Keratinocyte (primary cell): Measurements from ENCODE around the gene TUSC2. TPM values are rescaled to one million over a fixed set of nuclear protein-coding genes. Genes with fewer than 3 reads are reported as not detected.

Source experiments
- DNase-seq: peaks from one replicate; pipeline ENCODE4 v3.0.0-alpha.2; 2011; ENCODE audit warnings: low read depth, missing footprints, low spot score
- FAIRE-seq: peaks from 2 replicates; lab custom pipeline; 2011; peaks lifted over from hg19 to GRCh38; lab: Jason Lieb, UNC
- H2AFZ ChIP-seq: 2 replicates; pipeline ENCODE4 v1.6.0; 2012; ENCODE audit warnings: low read length, control low read depth, inconsistent platforms; ENCODE audit not compliant: control insufficient read depth
- H3K27ac ChIP-seq: 2 replicates; pipeline ENCODE4 v1.5.1; 2011; ENCODE audit warnings: low read length; ENCODE audit not compliant: control insufficient read depth, insufficient read depth
- H3K27me3 ChIP-seq: 3 replicates; pipeline ENCODE4 v1.6.0; 2011; ENCODE audit warnings: low read length; ENCODE audit not compliant: control insufficient read depth, insufficient read depth; ENCODE audit errors: extremely low read depth
- H3K36me3 ChIP-seq, 2 experiments: 2 replicates in 1 of 2; 3 replicates in 1 of 2; pipeline ENCODE4 v1.5.1; 2011; ENCODE audit warnings: low read length in 2 of 2, mild to moderate bottlenecking in 1 of 2; ENCODE audit not compliant: control insufficient read depth in 2 of 2, insufficient read depth in 2 of 2; ENCODE audit errors: extremely low read depth in 1 of 2
- H3K4me1 ChIP-seq: 3 replicates; pipeline ENCODE4 v1.5.1; 2011; ENCODE audit warnings: low read length; ENCODE audit not compliant: control insufficient read depth, insufficient read depth; ENCODE audit errors: extremely low read depth
- H3K4me2 ChIP-seq: 3 replicates; pipeline ENCODE4 v1.6.0; 2011; ENCODE audit warnings: low read depth, low read length; ENCODE audit not compliant: control insufficient read depth, insufficient read depth; ENCODE audit errors: extremely low read depth
- H3K4me3 ChIP-seq, 3 experiments: fragments of 200-600 bp in 1 of 3; sonication (generic) in 1 of 3; 2 replicates in 2 of 3; 3 replicates in 1 of 3; pipeline ENCODE4 v1.5.1; 2011 to 2016; ENCODE audit warnings: low read length in 3 of 3, mild to moderate bottlenecking in 3 of 3, control low read depth in 2 of 3, inconsistent platforms in 1 of 3, low read depth in 1 of 3, mixed read lengths in 1 of 3, mixed run types in 1 of 3, moderate library complexity in 1 of 3; ENCODE audit not compliant: control insufficient read depth in 2 of 3, insufficient read depth in 2 of 3; ENCODE audit errors: extremely low read depth in 1 of 3
- H3K79me2 ChIP-seq: 2 replicates; pipeline ENCODE4 v1.6.0; 2012; ENCODE audit warnings: low read length; ENCODE audit not compliant: control insufficient read depth, insufficient read depth
- H3K9ac ChIP-seq: 3 replicates; pipeline ENCODE4 v1.6.0; 2011; ENCODE audit warnings: low read length; ENCODE audit not compliant: control insufficient read depth, insufficient read depth; ENCODE audit errors: extremely low read depth
- H3K9me1 ChIP-seq: 3 replicates; pipeline ENCODE4 v1.6.0; 2011; ENCODE audit warnings: low read length; ENCODE audit not compliant: control insufficient read depth, insufficient read depth; ENCODE audit errors: extremely low read depth
- H3K9me3 ChIP-seq: 2 replicates; pipeline ENCODE4 v1.5.1; 2012; ENCODE audit warnings: low read depth, low read length; ENCODE audit not compliant: control insufficient read depth
- H4K20me1 ChIP-seq: 3 replicates; pipeline ENCODE4 v1.6.0; 2011; ENCODE audit warnings: low read length; ENCODE audit not compliant: control insufficient read depth, insufficient read depth; ENCODE audit errors: extremely low read depth
- EZH2 ChIP-seq: IDR thresholded peaks from one replicate; pipeline ENCODE4 v1.6.1; 2012; ENCODE audit warnings: inconsistent platforms, mild to moderate bottlenecking, low read length, moderate library complexity
- dilution Hi-C: fragments of 300-500 bp; cut with MboI; formaldehyde crosslinking; loops from one replicate; pipeline ENCODE4 v1.7.0; 2020; ENCODE audit warnings: low sequenced_read_pairs; ENCODE audit not compliant: extremely low pct_ligation_motif_present
- polyA plus RNA-seq, 5 experiments: library from polyadenylated mRNA; depleted of rRNA in 3 of 5; stranded (reverse) in 3 of 5; stranded (forward) in 1 of 5; unstranded in 1 of 5; fragments of >200 nt; gene quantifications; 1 replicate in 1 of 5; 2 replicates in 3 of 5; 3 replicates in 1 of 5; pipeline versions ENCODE4 v1.2.1 to v1.2.3, GENCODE V29; 2011 to 2012; ENCODE audit warnings: missing spikeins in 2 of 5, low read depth in 1 of 5, low replicate concordance in 1 of 5
- TF ChIP-seq, protein P1 (sequence below), 3 experiments: IDR thresholded peaks in 1 of 3; conservative IDR thresholded peaks in 1 of 3; optimal IDR thresholded peaks in 1 of 3; 2 replicates in 2 of 3; 3 replicates in 1 of 3; pipeline versions ENCODE3 to v1.5.1; 2011; ENCODE audit warnings: low read length in 3 of 3, mild to moderate bottlenecking in 3 of 3, moderate library complexity in 2 of 3, control low read depth in 1 of 3, inconsistent platforms in 1 of 3; ENCODE audit not compliant: insufficient read depth in 2 of 3; ENCODE audit errors: extremely low read depth in 1 of 3

The TUSC2 gene
- polyA plus RNA-seq, 1 donor (not counting 4 experiments of a cell fraction or from before 2014, with no cell fraction given): 30.5 TPM

DNA sequence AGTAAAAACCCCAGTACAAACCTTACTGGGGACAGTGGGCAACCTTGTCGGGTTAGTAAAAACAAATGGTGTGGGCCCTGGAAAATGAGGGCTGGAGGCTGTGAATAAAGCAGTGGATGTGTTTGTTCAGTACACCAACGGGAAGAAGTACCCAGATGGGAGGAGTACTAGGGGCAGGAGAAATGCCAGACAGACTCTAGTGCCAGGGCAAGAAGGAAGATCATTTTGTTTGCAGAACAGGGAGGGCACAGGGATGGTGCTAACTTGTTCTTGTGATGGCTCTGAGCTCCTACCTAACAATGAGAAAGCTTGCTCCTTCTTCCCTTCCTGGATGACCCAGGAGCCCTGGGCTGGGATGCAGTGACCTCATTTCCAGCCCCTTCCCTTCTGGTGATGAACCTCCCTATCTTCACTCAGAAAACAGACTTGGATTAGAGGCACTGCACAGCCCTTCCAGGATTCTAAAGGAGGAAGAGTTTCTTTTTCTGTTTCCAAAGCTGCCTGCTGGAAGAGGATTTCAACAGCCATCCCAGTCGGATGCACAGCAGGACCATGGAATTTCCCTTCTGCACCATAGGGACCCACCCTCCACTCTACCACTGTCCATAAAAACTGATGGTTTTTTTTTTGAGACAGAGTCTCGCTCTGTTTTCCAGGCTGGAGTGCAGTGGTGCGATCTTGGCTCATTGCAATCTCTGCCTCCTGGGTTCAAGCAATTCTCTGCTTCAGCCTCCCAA is 6.5 kb upstream of the TUSC2 start:
- no peaks in the 10 kb centered on the region for H3K9me1 ChIP-seq
- no peaks in the 10 kb centered on the region for H3K9me3 ChIP-seq
- peaks cover 67% of the 10 kb centered on the region for H3K79me2 ChIP-seq
- FAIRE-seq: no peak
- TF ChIP-seq EZH2: no peak
- H2AFZ ChIP-seq: no peak overlapping the region
- H4K20me1 ChIP-seq: peaks cover 7% of the 10 kb centered on the region
- H3K36me3 ChIP-seq: peaks cover 28 to 31% of the 10 kb centered on the region in 2 experiments
- peaks cover 38% of the 10 kb centered on the region for H3K4me1 ChIP-seq
- no peak overlapping the region for H3K27ac ChIP-seq
- no peak for DNase-seq
- H3K4me3 ChIP-seq: peak overlapping the region in 1 of 3 experiments; percentile 21
- dilution Hi-C loops: no loop called here
- no peak overlapping the region for H3K9ac ChIP-seq
- H3K4me2 ChIP-seq: peak overlapping the region; percentile 1
- H3K27me3 ChIP-seq: no peaks in the 10 kb centered on the region

DNA sequence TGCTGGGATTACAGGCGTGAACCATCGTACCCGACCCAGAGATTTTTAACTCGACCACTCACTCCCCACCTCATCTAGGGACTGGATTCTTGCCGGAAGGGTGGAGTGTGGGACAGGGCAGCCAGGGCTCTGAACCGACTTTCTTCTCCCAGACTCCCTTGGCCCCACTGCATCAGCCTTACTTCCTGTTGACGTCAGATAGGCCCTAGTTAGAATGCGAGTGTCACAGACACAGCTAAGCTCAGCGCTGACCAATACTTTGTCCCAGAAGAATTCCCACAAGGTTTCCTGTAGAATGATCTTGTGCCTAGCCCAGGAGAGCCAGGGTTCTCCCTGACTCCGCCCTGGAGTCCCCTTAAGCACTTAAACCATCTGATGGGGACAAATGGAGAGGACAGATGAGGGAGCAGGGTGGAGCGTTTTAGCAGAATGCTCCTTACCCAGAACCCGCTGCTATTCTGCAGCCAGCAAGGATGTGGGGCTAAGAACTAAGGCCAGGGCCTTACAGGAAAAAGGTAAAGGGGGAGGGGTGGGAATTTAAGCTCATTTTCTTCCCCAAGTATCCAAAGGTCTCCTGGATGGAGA is 5.8 kb upstream of the TUSC2 start:
- peaks cover 66% of the 10 kb centered on the region for H3K79me2 ChIP-seq
- no peaks in the 10 kb centered on the region for H3K9me1 ChIP-seq
- dilution Hi-C loops: no loop called here
- TF ChIP-seq, protein P1, sequence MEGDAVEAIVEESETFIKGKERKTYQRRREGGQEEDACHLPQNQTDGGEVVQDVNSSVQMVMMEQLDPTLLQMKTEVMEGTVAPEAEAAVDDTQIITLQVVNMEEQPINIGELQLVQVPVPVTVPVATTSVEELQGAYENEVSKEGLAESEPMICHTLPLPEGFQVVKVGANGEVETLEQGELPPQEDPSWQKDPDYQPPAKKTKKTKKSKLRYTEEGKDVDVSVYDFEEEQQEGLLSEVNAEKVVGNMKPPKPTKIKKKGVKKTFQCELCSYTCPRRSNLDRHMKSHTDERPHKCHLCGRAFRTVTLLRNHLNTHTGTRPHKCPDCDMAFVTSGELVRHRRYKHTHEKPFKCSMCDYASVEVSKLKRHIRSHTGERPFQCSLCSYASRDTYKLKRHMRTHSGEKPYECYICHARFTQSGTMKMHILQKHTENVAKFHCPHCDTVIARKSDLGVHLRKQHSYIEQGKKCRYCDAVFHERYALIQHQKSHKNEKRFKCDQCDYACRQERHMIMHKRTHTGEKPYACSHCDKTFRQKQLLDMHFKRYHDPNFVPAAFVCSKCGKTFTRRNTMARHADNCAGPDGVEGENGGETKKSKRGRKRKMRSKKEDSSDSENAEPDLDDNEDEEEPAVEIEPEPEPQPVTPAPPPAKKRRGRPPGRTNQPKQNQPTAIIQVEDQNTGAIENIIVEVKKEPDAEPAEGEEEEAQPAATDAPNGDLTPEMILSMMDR (optimal IDR thresholded peaks at IDR 0.05 in 1 of 3, IDR thresholded peaks at IDR 0.05 in 1 of 3, conservative IDR thresholded peaks at IDR 0.05 in 1 of 3; ENCODE audit: extremely low read depth in 1 of 3, insufficient read depth in 2 of 3, low read length in 3 of 3): no peak
- TF ChIP-seq EZH2: no peak
- peak overlapping the region; percentile 1 for H3K4me2 ChIP-seq
- FAIRE-seq (no peak), DNase-seq (no peak)
- no peak overlapping the region for H3K4me3 ChIP-seq
- H4K20me1 ChIP-seq: peaks cover 7% of the 10 kb centered on the region
- H3K4me1 ChIP-seq: peaks cover 34% of the 10 kb centered on the region
- H3K9me3 ChIP-seq: no peaks in the 10 kb centered on the region
- no peaks in the 10 kb centered on the region for H3K27me3 ChIP-seq
- no peak overlapping the region for H3K27ac ChIP-seq
- no peak overlapping the region for H3K9ac ChIP-seq
- no peak overlapping the region for H2AFZ ChIP-seq
- H3K36me3 ChIP-seq: peaks cover 31 to 33% of the 10 kb centered on the region in 2 experiments
